ENCODE data around the gene LRRC34. TPM values are rescaled to one million over a fixed set of nuclear protein-coding genes. Genes with fewer than 3 reads are reported as not detected.

Gene LRRC34
- total and polyA plus RNA-seq, 4 donors, result 0.22 to 2.8 (median 0.85) TPM

GRCh38 chr3:169822983-169823382, 10.3 kb upstream of the LRRC34 start:
- WGBS, result 78% methylated on average over 6 of the region's 6 CpGs
- Histone ChIP-seq H3K36me3 (ENCODE audit: control insufficient read depth in 4 of 4, insufficient read depth in 3 of 4, low read depth in 1 of 4, low read length in 3 of 4) (no peaks in the 10 kb centered on the region), H3K4me1 (ENCODE audit: control insufficient read depth in 4 of 4, insufficient read depth in 4 of 4, low read length in 3 of 4) (no peaks in the 10 kb centered on the region), H3K9me3 (ENCODE audit: control insufficient read depth in 4 of 4, low read length in 3 of 4) (no peaks in the 10 kb centered on the region), H3K9ac (ENCODE audit: low read depth in 1 of 2, low read length in 2 of 2) (no peak overlapping the region), H3K27ac (ENCODE audit: low read depth in 1 of 2, low read length in 2 of 2) (no peak overlapping the region), H3K4me3 (ENCODE audit: low read depth in 1 of 3, low read length in 3 of 3) (no peak overlapping the region), H3K27me3 (ENCODE audit: control insufficient read depth in 4 of 4, insufficient read depth in 4 of 4, low read length in 3 of 4) (no peaks in the 10 kb centered on the region)
- DNase-seq (ENCODE audit: low spot score), result no peak
- TF ChIP-seq YY1 (IDR thresholded peaks at IDR 0.05) (no peak), RAD21 (IDR thresholded peaks at IDR 0.05) (no peak), SP1 (IDR thresholded peaks at IDR 0.05) (no peak), ATF3 (IDR thresholded peaks at IDR 0.05) (no peak), FOXA2 (IDR thresholded peaks at IDR 0.05) (no peak), REST (IDR thresholded peaks at IDR 0.05) (no peak)

- no peak for DNase-seq (ENCODE audit: low spot score)
- H3K9ac ChIP-seq (ENCODE audit: low read depth in 1 of 2, low read length in 2 of 2), result no peak overlapping the region
- WGBS, result 93% methylated on average over 20 of the region's 20 CpGs
- H3K4me3 ChIP-seq (ENCODE audit: low read depth in 1 of 3, low read length in 3 of 3), result no peak overlapping the region
- TF ChIP-seq CTCF (IDR thresholded peaks at IDR 0.05; ENCODE audit: low read depth, low read length, missing input control) (no peak), HNF4A (conservative IDR thresholded peaks at IDR 0.05) (no peak), NR2F2 (IDR thresholded peaks at IDR 0.05) (no peak), EGR1 (IDR thresholded peaks at IDR 0.05; ENCODE audit: low read depth in 2 of 2) (no peak), FOXA1 (IDR thresholded peaks at IDR 0.05) (no peak), SP1 (IDR thresholded peaks at IDR 0.05) (no peak), JUND (IDR thresholded peaks at IDR 0.05) (no peak), FOXA2 (IDR thresholded peaks at IDR 0.05) (no peak), REST (IDR thresholded peaks at IDR 0.05) (no peak), RAD21 (IDR thresholded peaks at IDR 0.05) (no peak), MAX (IDR thresholded peaks at IDR 0.05) (no peak), YY1 (IDR thresholded peaks at IDR 0.05) (no peak), ZBTB33 (IDR thresholded peaks at IDR 0.05) (no peak), HNF4G (IDR thresholded peaks at IDR 0.05) (no peak), TAF1 (conservative IDR thresholded peaks at IDR 0.05) (no peak), RXRA (IDR thresholded peaks at IDR 0.05) (no peak), GABPA (IDR thresholded peaks at IDR 0.05 in 1 of 2, conservative IDR thresholded peaks at IDR 0.05 in 1 of 2) (no peak), ATF3 (IDR thresholded peaks at IDR 0.05) (no peak)
- no peak overlapping the region for H3K27ac ChIP-seq (ENCODE audit: low read depth in 1 of 2, low read length in 2 of 2)
- no peaks in the 10 kb centered on the region for H3K27me3 ChIP-seq (ENCODE audit: control insufficient read depth in 4 of 4, insufficient read depth in 4 of 4, low read length in 3 of 4)
- H3K4me1 ChIP-seq (ENCODE audit: control insufficient read depth in 4 of 4, insufficient read depth in 4 of 4, low read length in 3 of 4), result no peaks in the 10 kb centered on the region
- no peaks in the 10 kb centered on the region for H3K9me3 ChIP-seq (ENCODE audit: control insufficient read depth in 4 of 4, low read length in 3 of 4)
- no peaks in the 10 kb centered on the region for H3K36me3 ChIP-seq (ENCODE audit: control insufficient read depth in 4 of 4, insufficient read depth in 3 of 4, low read depth in 1 of 4, low read length in 3 of 4)
These were observed 9.8 kb upstream of the LRRC34 start for GRCh38 chr3:169822540-169822939.

Data from liver (tissue), 9 donors.